ENCODE measurements around the gene CLEC16A. TPM values are rescaled to one million over a fixed set of nuclear protein-coding genes. Genes with fewer than 3 reads are reported as not detected.

Gene CLEC16A
- total and polyA plus RNA-seq, 2 experiments from 2014 or later, result 9.9 to 24.1 TPM

- no peaks in the 10 kb centered on the region; the same call in 2 of the 3 replicates for H3K36me3 Mint-ChIP-seq (ENCODE audit: low read depth)
- Histone ChIP-seq H4K20me1 (replicated peaks; ENCODE audit: insufficient read depth) (no peaks in the 10 kb centered on the region), H2AFZ (no peak overlapping the region), H3F3A (replicated peaks; ENCODE audit: low read depth) (no peaks in the 10 kb centered on the region), H3K27ac (ENCODE audit: low read depth) (no peak overlapping the region), H3K9me2 (ENCODE audit: insufficient read depth) (no peaks in the 10 kb centered on the region), H3K36me3 (ENCODE audit: insufficient read depth) (no peaks in the 10 kb centered on the region), H3K27me3 (ENCODE audit: insufficient read depth) (no peaks in the 10 kb centered on the region), H3K4me1 (ENCODE audit: insufficient read depth) (no peaks in the 10 kb centered on the region), H3K79me2 (replicated peaks; ENCODE audit: insufficient read depth) (no peaks in the 10 kb centered on the region), H3K4me2 (no peak overlapping the region), H3K4me3 (no peak overlapping the region)
- no peak for ATAC-seq
- no peak overlapping the region for H3K27ac Mint-ChIP-seq
- no peak overlapping the region for H3K4me3 Mint-ChIP-seq
- H3K9me3 Mint-ChIP-seq, result no peaks in the 10 kb centered on the region
- peaks cover 11% of the 10 kb centered on the region for H3K4me1 Mint-ChIP-seq
- peaks cover 4% of the 10 kb centered on the region for H3K27me3 Mint-ChIP-seq (ENCODE audit: insufficient read depth, low read depth, poor library complexity)
- no peak for DNase-seq (ENCODE audit: low spot score)
- TF ChIP-seq ZNF331 (CRISPR knock-in tag; IDR thresholded peaks at IDR 0.05; ENCODE audit: low read depth) (no peak), REST (IDR thresholded peaks at IDR 0.05; ENCODE audit: unreplicated experiment) (no peak), CREB1 (CRISPR knock-in tag; IDR thresholded peaks at IDR 0.05; ENCODE audit: low read depth) (no peak), NANOG (IDR thresholded peaks at IDR 0.05; ENCODE audit: borderline replicate concordance) (no peak), EZH2 (IDR thresholded peaks at IDR 0.05; ENCODE audit: low read depth, unreplicated experiment) (no peak), ZNF462 (CRISPR knock-in tag; IDR thresholded peaks at IDR 0.05) (no peak)
- TF ChIP-seq, protein P1, sequence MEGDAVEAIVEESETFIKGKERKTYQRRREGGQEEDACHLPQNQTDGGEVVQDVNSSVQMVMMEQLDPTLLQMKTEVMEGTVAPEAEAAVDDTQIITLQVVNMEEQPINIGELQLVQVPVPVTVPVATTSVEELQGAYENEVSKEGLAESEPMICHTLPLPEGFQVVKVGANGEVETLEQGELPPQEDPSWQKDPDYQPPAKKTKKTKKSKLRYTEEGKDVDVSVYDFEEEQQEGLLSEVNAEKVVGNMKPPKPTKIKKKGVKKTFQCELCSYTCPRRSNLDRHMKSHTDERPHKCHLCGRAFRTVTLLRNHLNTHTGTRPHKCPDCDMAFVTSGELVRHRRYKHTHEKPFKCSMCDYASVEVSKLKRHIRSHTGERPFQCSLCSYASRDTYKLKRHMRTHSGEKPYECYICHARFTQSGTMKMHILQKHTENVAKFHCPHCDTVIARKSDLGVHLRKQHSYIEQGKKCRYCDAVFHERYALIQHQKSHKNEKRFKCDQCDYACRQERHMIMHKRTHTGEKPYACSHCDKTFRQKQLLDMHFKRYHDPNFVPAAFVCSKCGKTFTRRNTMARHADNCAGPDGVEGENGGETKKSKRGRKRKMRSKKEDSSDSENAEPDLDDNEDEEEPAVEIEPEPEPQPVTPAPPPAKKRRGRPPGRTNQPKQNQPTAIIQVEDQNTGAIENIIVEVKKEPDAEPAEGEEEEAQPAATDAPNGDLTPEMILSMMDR (conservative IDR thresholded peaks at IDR 0.05; ENCODE audit: low read depth in 2 of 2), result no peak
Observed at GRCh38 chr16:11091021-11091785, 146.8 kb downstream of the CLEC16A start.

All from GM23338 (cell line).